KOPT-K1 (cell line): Measurements from ENCODE around the gene LRIG3.

Experiments
- H3K27ac ChIP-seq: fragments of 200-600 bp; sonication (generic); 2 replicates; pipeline ENCODE4 v1.5.1; 2016; ENCODE audit warnings: antibody characterized with exemption, mild to moderate bottlenecking, low read depth, low read length; ENCODE audit not compliant: poor library complexity, severe bottlenecking
- H3K36me3 ChIP-seq: fragments of 200-600 bp; sonication (generic); 2 replicates; pipeline ENCODE4 v1.5.1; 2017; ENCODE audit warnings: antibody characterized with exemption, mild to moderate bottlenecking, low read length, moderate library complexity; ENCODE audit not compliant: insufficient read depth
- H3K9me3 ChIP-seq: fragments of 200-600 bp; sonication (generic); 2 replicates; pipeline ENCODE4 v1.5.1; 2017; ENCODE audit warnings: antibody characterized with exemption, low read length, mild to moderate bottlenecking; ENCODE audit not compliant: insufficient read depth, poor library complexity, severe bottlenecking

LRIG3 gene

DNA sequence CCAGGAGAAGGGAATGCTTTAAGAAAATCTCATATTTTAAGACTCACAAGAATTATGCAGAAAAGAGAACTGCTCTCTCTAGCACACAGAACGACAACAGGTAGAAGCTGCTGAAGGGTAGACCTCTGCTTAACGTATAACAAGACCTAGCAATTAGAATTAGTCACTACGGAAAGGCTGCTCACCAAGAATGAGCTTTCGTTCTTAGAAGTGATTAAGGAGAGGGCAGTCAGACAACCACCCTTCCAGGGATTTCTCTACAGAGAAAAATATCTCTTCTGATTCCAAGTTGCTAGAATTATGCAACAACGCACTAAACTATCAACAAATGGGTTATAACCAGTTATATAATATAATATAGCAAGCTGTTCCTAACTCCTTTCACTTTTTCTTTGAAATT lies 18.6 kb downstream of the LRIG3 start:
- H3K9me3 ChIP-seq = no peaks in the 10 kb centered on the region
- H3K36me3 ChIP-seq = no peaks in the 10 kb centered on the region

GRCh38 chr12:58897969-58898368 lies 22.3 kb downstream of the LRIG3 start:
- no peaks in the 10 kb centered on the region for H3K9me3 ChIP-seq
- no peaks in the 10 kb centered on the region for H3K36me3 ChIP-seq
- H3K27ac ChIP-seq = no peak overlapping the region

More for the DNA sequence above, 18.6 kb downstream of the LRIG3 start:
- H3K27ac ChIP-seq = no peak overlapping the region

GRCh38 chr12:58896278-58896677 lies 24.0 kb downstream of the LRIG3 start:
- H3K27ac ChIP-seq = no peak overlapping the region

DNA sequence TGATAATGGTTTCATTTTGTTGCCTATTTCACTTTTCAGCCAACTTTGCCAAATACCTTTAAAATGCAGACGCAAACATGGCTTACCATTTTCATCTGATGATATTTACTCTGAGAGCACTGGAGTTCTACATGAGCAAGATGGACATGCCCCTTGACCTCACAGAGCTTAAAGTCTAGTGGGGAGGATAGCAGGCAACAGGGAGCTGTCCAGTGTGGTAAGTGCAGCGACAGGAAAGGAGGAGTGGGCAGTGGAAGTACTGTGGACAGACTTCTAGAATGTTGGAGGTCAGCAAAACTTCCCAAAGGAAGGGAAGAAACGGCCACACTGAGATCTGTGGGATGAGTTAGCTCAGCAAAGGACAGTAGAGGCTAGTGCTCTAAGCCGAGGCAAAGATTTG lies 25.3 kb downstream of the LRIG3 start:
- Histone ChIP-seq H3K27ac (no peak overlapping the region), H3K36me3 (no peaks in the 10 kb centered on the region), H3K9me3 (no peaks in the 10 kb centered on the region)

More at GRCh38 chr12:58896278-58896677, 24.0 kb downstream of the LRIG3 start:
- H3K36me3 ChIP-seq = no peaks in the 10 kb centered on the region
- no peaks in the 10 kb centered on the region for H3K9me3 ChIP-seq

DNA sequence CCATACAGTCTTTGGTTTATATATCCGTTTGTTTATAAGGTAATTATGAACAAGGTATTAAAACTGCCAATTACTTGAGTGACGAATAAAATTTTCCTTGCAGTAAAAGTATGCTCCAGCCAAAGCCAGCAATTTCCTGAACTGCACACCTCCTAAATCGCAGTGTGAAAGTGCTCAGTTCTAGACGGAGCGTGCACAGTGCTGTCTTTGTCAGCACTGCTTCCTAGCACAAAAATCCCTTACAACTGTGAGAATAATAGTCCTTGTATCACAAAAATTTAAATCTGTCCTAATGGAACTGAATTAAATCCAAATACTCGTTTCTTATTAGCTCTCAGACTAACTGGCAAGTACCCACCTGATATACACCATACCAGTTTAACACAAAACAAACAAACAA lies 26.3 kb downstream of the LRIG3 start:
- Histone ChIP-seq H3K36me3 (no peaks in the 10 kb centered on the region), H3K9me3 (no peaks in the 10 kb centered on the region), H3K27ac (no peak overlapping the region)

DNA sequence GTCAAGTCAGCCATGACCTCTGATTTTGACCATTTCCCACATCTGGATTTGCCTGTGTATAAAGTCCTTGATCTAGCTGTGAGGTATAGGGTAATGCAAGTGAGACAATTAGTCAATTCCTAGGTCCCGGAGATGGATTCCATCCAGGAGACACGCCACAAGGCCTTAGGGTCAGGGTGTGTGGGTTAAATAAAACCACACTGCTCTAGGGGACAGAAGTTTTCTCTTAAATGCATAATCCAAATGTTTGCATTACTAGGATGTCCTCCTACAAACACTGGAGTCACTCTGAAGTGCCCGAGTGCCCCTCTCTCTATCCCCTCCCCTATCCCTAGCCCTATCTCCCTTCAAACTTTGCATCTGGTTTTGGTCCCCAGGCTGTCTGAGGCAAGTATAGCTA lies 26.8 kb downstream of the LRIG3 start:
- Histone ChIP-seq H3K36me3 (no peaks in the 10 kb centered on the region), H3K9me3 (no peaks in the 10 kb centered on the region), H3K27ac (no peak overlapping the region)

GRCh38 chr12:58889557-58889956 lies 30.7 kb downstream of the LRIG3 start:
- Histone ChIP-seq H3K36me3 (no peaks in the 10 kb centered on the region), H3K27ac (no peak overlapping the region), H3K9me3 (no peaks in the 10 kb centered on the region)

DNA sequence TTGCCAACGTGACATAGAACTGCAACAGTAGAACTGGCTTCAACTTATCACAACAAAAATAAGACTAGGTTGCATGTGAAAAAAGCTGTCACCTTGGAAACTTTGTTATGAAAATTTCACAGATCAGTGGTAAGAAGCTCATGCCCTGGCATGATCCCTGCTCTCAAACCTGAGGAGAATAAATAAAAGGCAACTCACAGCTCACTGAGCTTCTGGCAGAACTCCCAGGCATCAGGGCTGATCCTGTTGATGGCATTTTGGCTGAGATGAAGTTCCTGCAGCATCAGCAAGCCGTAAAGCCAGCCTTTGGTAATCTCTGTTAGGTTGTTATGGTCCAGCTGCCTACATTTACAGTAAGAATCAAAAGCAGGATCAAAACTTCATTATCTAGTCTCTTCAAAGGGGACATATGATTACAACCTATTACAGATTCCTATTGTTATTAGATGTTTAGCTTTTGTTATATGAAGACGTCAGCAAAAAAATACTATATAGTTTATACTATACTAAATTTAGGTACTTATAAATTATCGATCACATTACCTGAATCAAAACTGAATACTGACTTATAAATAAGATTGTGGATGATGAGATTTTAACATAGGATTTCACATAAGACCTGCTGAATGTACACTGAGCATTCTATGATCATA lies 32.0 kb downstream of the LRIG3 start:
- H3K36me3 ChIP-seq = no peaks in the 10 kb centered on the region
- H3K9me3 ChIP-seq = no peaks in the 10 kb centered on the region
- no peak overlapping the region for H3K27ac ChIP-seq

DNA sequence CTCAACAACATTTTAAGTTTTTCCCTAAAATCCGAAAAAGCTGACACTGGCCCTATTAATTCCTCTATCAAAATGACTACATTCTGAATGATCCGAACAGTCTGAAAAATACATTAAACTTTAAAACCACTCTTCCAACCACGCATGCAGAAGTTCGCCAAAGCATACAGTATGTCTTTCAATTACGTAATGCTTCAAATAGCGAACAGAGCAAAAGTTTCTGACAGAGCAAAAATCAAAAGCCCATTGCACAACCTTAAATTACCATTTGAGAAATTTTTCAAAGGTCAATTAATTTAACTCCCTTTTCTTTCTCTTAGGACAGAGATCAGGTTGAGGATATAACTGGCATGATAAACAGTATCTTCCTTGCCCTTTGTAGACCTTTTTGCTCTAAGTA lies 33.2 kb downstream of the LRIG3 start:
- Histone ChIP-seq H3K27ac (no peak overlapping the region), H3K9me3 (no peaks in the 10 kb centered on the region), H3K36me3 (no peaks in the 10 kb centered on the region)

DNA sequence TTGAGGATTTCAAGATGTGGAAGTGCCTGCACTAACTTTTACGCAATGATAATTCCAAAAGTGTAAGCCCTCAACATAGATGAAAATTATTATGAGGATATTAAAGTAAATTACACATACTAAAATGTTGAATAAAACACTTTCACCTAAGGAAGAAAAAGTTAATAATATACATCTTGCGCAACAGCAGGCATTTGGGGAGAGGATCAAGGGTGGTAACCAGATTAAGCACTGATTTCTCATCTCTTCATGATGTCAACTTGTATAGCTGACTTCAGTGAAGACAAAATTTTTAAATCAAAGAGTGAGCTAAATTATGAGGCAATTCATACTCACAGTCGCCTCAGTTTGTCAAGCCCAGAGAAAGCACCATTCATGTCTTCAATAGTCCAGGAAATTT lies 33.8 kb downstream of the LRIG3 start:
- Histone ChIP-seq H3K36me3 (no peaks in the 10 kb centered on the region), H3K9me3 (no peaks in the 10 kb centered on the region), H3K27ac (no peak overlapping the region)

DNA sequence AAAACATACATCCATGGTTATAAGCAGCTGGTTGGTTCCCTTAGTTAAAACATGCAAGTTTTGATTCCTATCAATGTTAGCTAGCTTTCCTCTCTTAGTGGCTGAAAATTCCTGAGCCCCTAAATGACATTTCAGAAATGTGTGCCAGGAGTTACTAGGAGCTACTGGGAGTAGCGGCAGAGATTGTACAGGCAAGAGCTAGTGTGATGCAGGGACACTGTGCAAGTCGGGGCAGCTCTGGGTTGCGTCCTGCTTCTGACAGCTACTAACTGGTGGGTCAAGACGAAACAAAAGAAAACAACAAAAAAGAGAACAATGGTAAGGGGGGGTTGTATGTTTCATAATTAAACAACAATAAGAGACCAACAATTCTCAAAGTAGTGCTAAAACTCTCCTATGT lies 35.4 kb downstream of the LRIG3 start:
- no peak overlapping the region for H3K27ac ChIP-seq
- H3K36me3 ChIP-seq = no peaks in the 10 kb centered on the region
- no peaks in the 10 kb centered on the region for H3K9me3 ChIP-seq

- Histone ChIP-seq H3K9me3 (no peaks in the 10 kb centered on the region), H3K27ac (no peak overlapping the region), H3K36me3 (no peaks in the 10 kb centered on the region)
Measured at GRCh38 chr12:58883576-58884334, 36.5 kb downstream of the LRIG3 start.

GRCh38 chr12:58882826-58883225 lies 37.5 kb downstream of the LRIG3 start:
- no peaks in the 10 kb centered on the region for H3K9me3 ChIP-seq
- H3K27ac ChIP-seq = no peak overlapping the region
- no peaks in the 10 kb centered on the region for H3K36me3 ChIP-seq

- no peak overlapping the region for H3K27ac ChIP-seq
- no peaks in the 10 kb centered on the region for H3K36me3 ChIP-seq
- H3K9me3 ChIP-seq = no peaks in the 10 kb centered on the region
Measured at GRCh38 chr12:58881816-58882215, 38.5 kb downstream of the LRIG3 start.

- H3K36me3 ChIP-seq = no peaks in the 10 kb centered on the region
- no peaks in the 10 kb centered on the region for H3K9me3 ChIP-seq
- no peak overlapping the region for H3K27ac ChIP-seq
Measured at GRCh38 chr12:58880639-58881038, 39.7 kb downstream of the LRIG3 start.

DNA sequence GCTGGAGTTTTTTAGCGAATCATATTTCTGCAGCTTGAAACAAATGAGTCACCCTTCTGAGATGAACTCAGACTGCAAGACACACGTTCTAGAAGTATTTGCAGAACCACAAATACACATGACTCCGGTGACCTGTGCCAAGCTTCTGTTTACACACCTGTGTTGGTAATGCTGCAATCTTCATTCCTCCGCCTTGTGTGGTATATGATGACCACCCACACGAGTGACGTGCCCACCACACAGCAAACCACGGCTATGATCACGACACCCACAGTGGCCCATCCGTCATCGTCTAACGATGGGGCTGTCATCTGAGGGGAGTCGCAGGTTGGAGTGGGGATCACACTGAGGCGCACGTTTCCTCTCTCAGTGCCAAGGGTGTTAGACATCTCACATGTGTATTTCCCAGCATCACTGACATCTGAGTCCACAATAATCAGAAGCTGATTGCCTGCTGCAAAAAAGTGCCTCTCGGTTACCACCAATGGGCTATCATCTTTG lies 43.0 kb downstream of the LRIG3 start:
- Histone ChIP-seq H3K9me3 (no peaks in the 10 kb centered on the region), H3K27ac (no peak overlapping the region), H3K36me3 (no peaks in the 10 kb centered on the region)
